Measurements from ENCODE around the gene ZNF681.

- TF ChIP-seq POLR2AphosphoS5 (IDR thresholded peaks at IDR 0.05; ENCODE audit: low read depth, low read length) = no peak
- TF ChIP-seq CTCF (IDR thresholded peaks at IDR 0.05) = no peak
- no peak for TF ChIP-seq RAD21 (IDR thresholded peaks at IDR 0.05; ENCODE audit: low read length)
- TF ChIP-seq RCOR1 (IDR thresholded peaks at IDR 0.05; ENCODE audit: low read length) = no peak
- no peak for TF ChIP-seq PBX3 (IDR thresholded peaks at IDR 0.05)
- TF ChIP-seq USF2 (IDR thresholded peaks at IDR 0.05; ENCODE audit: borderline replicate concordance, low read depth, low read length) = no peak
- no peak for TF ChIP-seq FOXM1 (IDR thresholded peaks at IDR 0.05; ENCODE audit: low read depth)
- no peak for TF ChIP-seq TAF1 (IDR thresholded peaks at IDR 0.05; ENCODE audit: borderline replicate concordance, low read depth, low read length)
- no peak for TF ChIP-seq JUND (IDR thresholded peaks at IDR 0.05)
- TF ChIP-seq EP300 (IDR thresholded peaks at IDR 0.05; ENCODE audit: borderline replicate concordance in 1 of 2, low read depth in 1 of 2, low read length in 1 of 2) = no peak
- TF ChIP-seq YY1 (IDR thresholded peaks at IDR 0.05; ENCODE audit: low read depth) = no peak
These were observed 41.6 kb upstream of the ZNF681 start for GRCh38 chr19:23800271-23800670.

Data from SK-N-SH (cell line).